Neural cell (in vitro differentiated cells): ENCODE measurements around the gene NFIA.

Experiments
- CTCF ChIP-seq: fragments of 450-650 bp; IDR thresholded peaks from 2 replicates; pipeline ENCODE4 v1.5.1; 2014; ENCODE audit warnings: antibody characterized with exemption, mild to moderate bottlenecking, moderate library complexity; ENCODE audit not compliant: poor library complexity, severe bottlenecking
- EP300 ChIP-seq: fragments of 450-650 bp; conservative IDR thresholded peaks from 2 replicates; pipeline ENCODE4 v1.6.1; 2014; ENCODE audit warnings: antibody characterized with exemption, mild to moderate bottlenecking, moderate library complexity; ENCODE audit not compliant: poor library complexity, severe bottlenecking
- EZH2 ChIP-seq: fragments of 200-600, 300-800 bp; shearing (Covaris generic), sonication (generic); IDR thresholded peaks from 2 replicates; pipeline ENCODE4 v1.6.1; 2014; ENCODE audit warnings: antibody characterized with exemption, low read length, borderline replicate concordance, mild to moderate bottlenecking; ENCODE audit not compliant: insufficient read depth, poor library complexity, severe bottlenecking
- MXI1 ChIP-seq: fragments of 450-650 bp; conservative IDR thresholded peaks from 2 replicates; pipeline ENCODE4 v1.6.1; 2014; ENCODE audit warnings: antibody characterized with exemption, mild to moderate bottlenecking; ENCODE audit not compliant: poor library complexity, severe bottlenecking
- POLR2AphosphoS5 ChIP-seq: IDR thresholded peaks from 2 replicates; pipeline ENCODE4 v1.6.1; 2012
- RAD21 ChIP-seq: fragments of 450-650 bp; conservative IDR thresholded peaks from 2 replicates; pipeline ENCODE4 v1.6.1; 2014; ENCODE audit warnings: antibody characterized with exemption, mild to moderate bottlenecking, moderate library complexity
- REST ChIP-seq: IDR thresholded peaks from 2 replicates; pipeline ENCODE4 v1.6.1; 2012; ENCODE audit warnings: borderline replicate concordance
- SMC3 ChIP-seq: fragments of 450-650 bp; conservative IDR thresholded peaks from 2 replicates; pipeline ENCODE4 v1.6.1; 2014; ENCODE audit warnings: antibody characterized with exemption, mild to moderate bottlenecking, moderate library complexity; ENCODE audit not compliant: poor library complexity
- TAF1 ChIP-seq: IDR thresholded peaks from 2 replicates; pipeline ENCODE4 v1.6.1; 2012; ENCODE audit warnings: low read depth

GRCh38 chr1:61358770-61359455 lies 276.6 kb downstream of the NFIA start:
- no peak for TF ChIP-seq RAD21
- no peak for TF ChIP-seq CTCF
- no peak for TF ChIP-seq POLR2AphosphoS5
- no peak for TF ChIP-seq TAF1
- TF ChIP-seq EZH2: no peak
- no peak for TF ChIP-seq MXI1
- TF ChIP-seq EP300: no peak
- no peak for TF ChIP-seq SMC3
- TF ChIP-seq REST: no peak
